G401 (cell line): ENCODE measurements around the gene REEP6. TPM values are rescaled to one million over a fixed set of nuclear protein-coding genes. Genes with fewer than 3 reads are reported as not detected.
"Not testable (repeated sequence)": the region's sequence is repeated elsewhere in the genome, so short reads cannot be mapped to it uniquely, and the experiment has no call there.

Experiments
- DNase-seq: peaks from one replicate; pipeline ENCODE4 v3.0.0-alpha.2; 2015; ENCODE audit warnings: low spot score
- in situ Hi-C: cut with HindIII; loops from 2 replicates; pipeline ENCODE4 v1.10.0; 2016; ENCODE audit warnings: low sequenced_read_pairs, mixed read lengths
- total RNA-seq: library from RNA; depleted of rRNA; stranded (reverse); fragments of >200 nt; shearing (Covaris generic); gene quantifications from 2 replicates; pipeline ENCODE4 v1.2.3, GENCODE V29; 2014; rRNA removed

Gene REEP6
- total RNA-seq, 1 experiment from 2014 or later = 20.6 TPM

DNA sequence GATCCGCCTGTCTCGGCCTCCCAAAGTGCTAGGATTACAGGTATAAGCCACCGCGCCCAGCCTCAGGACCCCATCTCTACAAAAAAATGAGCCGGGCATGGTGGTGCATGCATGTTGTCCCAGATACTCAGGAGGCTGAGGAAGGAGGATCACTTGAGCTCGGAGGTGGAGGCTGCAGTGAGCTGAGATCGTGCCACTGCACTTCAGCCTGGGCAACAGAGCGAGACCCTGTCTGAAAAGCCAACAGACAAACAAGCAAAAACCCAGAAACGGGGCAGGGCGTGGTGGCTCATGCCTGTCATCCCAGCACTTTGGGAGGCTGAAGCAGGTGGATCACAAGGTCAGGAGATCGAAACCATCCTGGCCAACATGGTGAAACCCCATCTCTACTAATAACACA, 39.9 kb downstream of the REEP6 start:
- DNase-seq, in situ Hi-C loops: not testable (repeated sequence)

DNA sequence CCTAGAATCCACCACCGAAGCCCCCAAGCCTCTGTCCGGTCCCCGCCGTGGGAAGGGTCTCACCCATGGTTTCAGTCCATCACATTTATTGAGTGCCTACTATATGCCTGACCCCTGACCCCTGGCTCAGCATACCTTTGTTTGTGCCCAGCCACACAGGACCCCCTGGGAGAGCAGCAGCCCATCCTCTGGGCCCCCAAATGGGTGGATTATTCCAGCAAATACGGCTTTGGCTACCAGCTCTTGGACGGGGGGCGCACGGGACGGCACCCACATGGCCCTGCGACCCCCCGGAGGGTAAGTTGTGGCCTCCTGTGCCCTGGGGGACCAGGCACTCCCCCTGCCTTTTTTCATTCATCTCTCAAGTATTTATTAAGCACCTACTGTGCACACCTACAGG, 40.6 kb downstream of the REEP6 start:
- in situ Hi-C loops = no loop called here
- no peak for DNase-seq

DNA sequence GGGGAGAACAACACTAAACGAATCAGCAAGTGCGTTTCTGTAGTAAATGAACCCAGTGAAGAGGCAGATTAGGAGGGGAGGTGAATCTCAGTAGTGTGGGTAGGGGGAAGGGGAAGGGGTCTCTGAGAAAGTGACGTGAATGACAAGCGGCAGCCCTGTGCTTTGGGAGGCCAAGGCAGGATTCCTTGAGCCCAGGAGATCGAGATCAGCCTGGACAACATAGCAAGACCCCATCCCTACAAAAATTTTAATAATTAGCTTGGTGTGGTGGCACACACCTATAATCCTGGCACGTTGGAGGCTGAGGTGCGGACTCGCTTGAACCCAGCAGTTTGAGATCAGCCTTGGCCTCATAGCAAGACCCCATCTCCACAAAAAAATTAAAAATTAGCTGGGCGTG, 41.0 kb downstream of the REEP6 start:
- DNase-seq = no peak
- in situ Hi-C loops = no loop called here

DNA sequence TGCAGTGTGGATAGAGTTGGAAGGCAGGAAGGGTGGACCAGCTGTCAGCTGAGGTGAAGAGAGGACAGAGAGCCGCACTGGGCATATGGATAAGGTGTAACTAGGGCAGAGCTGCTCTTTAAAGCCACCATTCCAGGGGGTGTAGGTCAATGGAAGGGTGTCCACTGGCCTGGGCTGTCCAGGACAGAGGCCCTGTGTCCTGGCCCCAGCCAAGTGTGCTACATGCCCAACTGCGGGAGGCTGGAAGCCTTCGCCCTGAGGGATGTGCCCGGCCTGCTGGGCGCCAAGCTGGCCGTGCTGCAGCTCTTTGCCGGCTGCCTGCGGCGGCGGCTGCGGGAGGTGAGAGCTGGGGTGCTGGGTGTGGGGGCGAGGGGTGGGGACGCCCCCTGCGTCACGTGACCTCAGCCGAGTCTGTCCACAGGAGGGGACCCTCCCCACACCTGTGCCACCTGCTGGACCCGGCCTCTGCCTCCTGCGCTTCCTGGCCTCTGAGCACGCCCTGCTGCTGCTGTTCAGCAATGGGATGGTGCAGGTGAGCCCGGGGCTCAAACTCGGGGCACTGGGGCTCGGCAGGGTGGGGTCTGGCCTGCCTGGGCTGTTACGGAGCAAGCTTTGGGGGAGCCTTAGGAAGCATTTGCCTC, 42.6 kb downstream of the REEP6 start:
- DNase-seq = no peak
- in situ Hi-C loops = no loop called here

DNA sequence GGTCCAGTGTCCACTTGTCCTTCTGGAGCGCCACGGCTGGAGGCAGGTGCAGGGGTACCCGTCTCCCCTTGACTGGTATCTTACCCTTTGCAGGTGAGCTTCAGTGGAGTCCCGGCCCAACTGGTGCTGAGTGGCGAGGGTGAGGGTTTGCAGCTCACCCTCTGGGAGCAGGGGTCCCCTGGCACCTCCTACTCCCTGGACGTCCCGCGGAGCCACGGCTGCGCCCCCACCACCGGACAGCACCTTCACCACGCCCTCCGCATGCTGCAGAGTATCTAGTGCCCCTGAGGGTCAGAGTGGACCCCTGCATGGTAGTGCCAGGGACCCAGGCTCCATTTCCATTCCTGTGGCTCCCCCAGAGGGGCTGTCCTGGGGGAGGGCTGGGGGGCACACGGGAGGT, 44.0 kb downstream of the REEP6 start:
- DNase-seq = no peak
- in situ Hi-C loops = no loop called here

DNA sequence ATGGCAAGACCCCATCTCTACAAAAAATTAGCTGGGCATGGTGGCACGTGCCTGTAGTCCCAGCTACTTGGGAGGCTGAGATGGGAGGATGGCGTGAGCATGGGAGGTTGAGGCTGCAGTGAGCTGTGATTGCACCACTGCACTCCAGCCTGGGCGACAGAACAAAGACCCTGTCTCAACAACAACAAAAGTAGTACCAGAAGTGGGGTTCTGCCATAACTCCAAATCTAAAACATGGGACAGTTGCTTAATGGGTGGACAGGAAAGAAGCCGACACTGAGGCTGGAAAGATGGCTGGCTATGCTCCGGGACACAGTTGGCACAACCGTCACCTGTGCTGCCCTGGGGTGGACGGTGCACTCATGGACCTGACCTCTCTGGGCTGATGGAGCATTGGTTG, 44.7 kb downstream of the REEP6 start:
- in situ Hi-C loops = not testable (repeated sequence)

DNA sequence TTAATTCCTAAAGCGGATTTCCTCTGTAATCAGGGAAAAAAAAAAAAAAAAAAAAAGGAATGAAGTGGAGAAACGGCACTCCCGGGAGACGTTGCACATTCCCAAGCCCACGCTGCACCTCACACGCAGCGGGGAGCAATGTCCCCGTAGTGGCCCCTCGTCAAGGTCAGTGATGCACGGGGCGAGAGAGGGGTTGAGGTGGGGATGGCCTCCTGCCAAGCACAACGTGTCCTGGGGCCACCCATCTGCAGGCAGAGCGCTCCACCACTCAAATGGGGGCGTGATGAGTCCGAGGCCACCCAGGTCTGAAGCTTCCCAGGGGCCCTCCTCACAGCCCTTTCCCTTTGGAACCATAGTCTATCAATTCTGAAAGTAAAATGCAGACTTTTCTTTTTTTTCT, 48.0 kb downstream of the REEP6 start:
- in situ Hi-C loops = no loop called here

More for the DNA sequence above, 44.7 kb downstream of the REEP6 start:
- DNase-seq = not testable (repeated sequence)

DNA sequence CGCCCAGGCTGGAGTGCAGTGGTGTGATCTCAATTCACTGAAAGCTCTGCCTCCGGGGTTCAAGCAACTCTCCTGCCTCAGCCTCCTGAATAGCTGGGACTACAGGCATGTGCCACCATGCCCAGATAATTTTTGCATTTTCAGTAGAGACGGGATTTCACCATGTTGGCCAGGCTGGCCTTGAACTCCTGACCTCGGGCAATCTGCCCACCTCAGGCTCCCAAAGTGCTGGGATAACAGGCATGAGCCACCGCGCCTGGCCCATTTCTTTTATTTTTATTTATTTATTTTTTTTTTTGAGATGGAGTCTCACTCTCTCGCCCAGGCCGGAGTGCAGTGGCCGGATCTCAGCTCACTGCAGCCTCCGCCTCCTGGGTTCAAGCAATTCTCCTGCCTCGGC, 48.8 kb downstream of the REEP6 start:
- DNase-seq, in situ Hi-C loops: not testable (repeated sequence)

More for the DNA sequence above, 48.0 kb downstream of the REEP6 start:
- no peak for DNase-seq

DNA sequence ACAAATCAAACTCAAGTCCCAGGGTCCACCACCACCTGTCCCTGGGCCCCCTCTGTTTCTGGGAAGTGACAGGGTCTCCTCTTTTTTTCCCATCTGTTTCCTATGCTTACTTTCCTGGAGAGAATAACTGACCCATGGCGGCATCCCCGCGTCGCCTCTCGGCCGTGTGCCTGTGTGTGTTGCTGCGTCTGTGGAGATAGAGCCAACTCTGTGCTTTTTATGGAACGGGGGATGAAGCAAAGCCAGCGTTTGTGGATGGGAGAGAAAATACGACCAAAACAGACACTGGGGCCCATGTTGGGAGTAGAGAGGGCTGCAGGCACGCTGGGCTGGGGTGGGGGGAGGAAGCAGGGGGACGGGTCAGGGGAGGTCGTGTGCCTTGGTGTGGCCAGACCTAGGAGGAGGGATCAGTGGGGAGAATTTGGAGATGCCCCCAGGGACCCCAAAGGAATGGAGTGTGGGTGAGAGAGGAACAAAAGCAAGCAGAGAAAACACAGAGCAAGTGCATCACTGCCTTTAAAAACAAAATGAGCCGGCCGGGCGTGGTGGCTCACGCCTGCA, 49.5 kb downstream of the REEP6 start:
- DNase-seq = peak; percentile 84
- in situ Hi-C loops = no loop called here

Other genes starting within 250 kb of the REEP6 start
- gene ATP5F1D, start 249.4 kb upstream of the REEP6 start, total RNA-seq = 61.3 and 98.5 TPM in 2 replicates
- 14.0 and 17.5 TPM in 2 replicates for gene MIDN, start 242.6 kb upstream of the REEP6 start, total RNA-seq
- gene CIRBP, start 221.8 kb upstream of the REEP6 start, total RNA-seq = 196 and 215 TPM in 2 replicates
- gene FAM174C, start 215.7 kb upstream of the REEP6 start, total RNA-seq = 37.9 and 45.0 TPM in 2 replicates
- gene EFNA2, start 205.3 kb upstream of the REEP6 start, total RNA-seq = 0.31 and 1.3 TPM in 2 replicates
- gene NDUFS7, start 107.3 kb upstream of the REEP6 start, total RNA-seq = 123 TPM in 2 replicates
- 110 and 116 TPM in 2 replicates for gene GAMT, start 89.6 kb upstream of the REEP6 start, total RNA-seq
- 153 and 193 TPM in 2 replicates for gene DAZAP1, start 83.6 kb upstream of the REEP6 start, total RNA-seq
- 1,108 and 1,164 TPM in 2 replicates for gene RPS15, start 52.8 kb upstream of the REEP6 start, total RNA-seq
- 13.4 and 15.4 TPM in 2 replicates for gene APC2, start 41.1 kb upstream of the REEP6 start, total RNA-seq
- gene C19orf25, start 12.0 kb upstream of the REEP6 start, total RNA-seq = 86.7 and 90.0 TPM in 2 replicates
- gene PCSK4, start 831 bp upstream of the REEP6 start, total RNA-seq = 1.8 and 9.2 TPM in 2 replicates
- gene ADAMTSL5, start 21.8 kb downstream of the REEP6 start, total RNA-seq = 0.62 and 2.1 TPM in 2 replicates
- not detected in 2 replicates for gene PLK5, start 32.9 kb downstream of the REEP6 start, total RNA-seq
- 105 and 123 TPM in 2 replicates for gene MEX3D, start 77.1 kb downstream of the REEP6 start, total RNA-seq
- 164 and 166 TPM in 2 replicates for gene MBD3, start 101.7 kb downstream of the REEP6 start, total RNA-seq
- 141 and 200 TPM in 2 replicates for gene UQCR11, start 114.3 kb downstream of the REEP6 start, total RNA-seq
- gene TCF3, start 161.4 kb downstream of the REEP6 start, total RNA-seq = 171 and 220 TPM in 2 replicates